IMR-90 (cell line): ENCODE results near the gene C2CD4C. TPM values are rescaled to one million over a fixed set of nuclear protein-coding genes. Genes with fewer than 3 reads are reported as not detected.

Experiments used
- ATAC-seq: fragments of 200-7000 bp; cut with Tn5 transposase; 2 replicates; pipeline ENCODE4 v1.9.1; 2020; ENCODE audit warnings: low read depth, mild to moderate bottlenecking, moderate library complexity
- BruUV-seq: library from RNA; stranded (reverse); fragments of 400-500 nt; replicated peaks from 2 replicates; lab custom pipeline; 2021; lab: Mats Ljungman, UMichigan
- CTCF ChIA-PET: fragments of 300-600 bp; formaldehyde crosslinking; extraction: SDS; loops from one replicate; lab custom pipeline; 2021; ENCODE audit warnings: antibody characterized with exemption; lab: Yijun Ruan, JAX
- POLR2A ChIA-PET: fragments of 300-600 bp; sonication (Branson Sonifier 250); formaldehyde crosslinking; loops from one replicate; lab custom pipeline; 2022; ENCODE audit warnings: antibody characterized with exemption; ENCODE audit not compliant: unreplicated experiment; lab: Charles Lee
- DNase-seq: peaks from one replicate; pipeline ENCODE4 v3.0.0; 2013
- H2AFZ ChIP-seq: replicated peaks from 2 replicates; pipeline ENCODE3; 2013; ENCODE audit warnings: low read length, mild to moderate bottlenecking; ENCODE audit not compliant: poor library complexity
- H2AK5ac ChIP-seq: 2 replicates; pipeline ENCODE4 v1.6.1; 2013; ENCODE audit warnings: low read depth, low read length, inconsistent platforms
- H2AK9ac ChIP-seq: replicated peaks from 2 replicates; pipeline ENCODE3; 2013; ENCODE audit warnings: mild to moderate bottlenecking, low read depth, low read length, moderate library complexity; ENCODE audit not compliant: poor library complexity
- H2BK120ac ChIP-seq: 2 replicates; pipeline ENCODE4 v1.6.1; 2013; ENCODE audit warnings: low read depth, low read length, inconsistent platforms
- H2BK15ac ChIP-seq: 3 replicates; pipeline ENCODE4 v1.6.1; 2013; ENCODE audit warnings: low read depth, low read length, inconsistent platforms
- H2BK20ac ChIP-seq: 2 replicates; pipeline ENCODE4 v1.6.1; 2013; ENCODE audit warnings: low read depth, mild to moderate bottlenecking, inconsistent platforms, low read length, moderate library complexity
- H2BK5ac ChIP-seq: 2 replicates; pipeline ENCODE4 v1.6.1; 2013; ENCODE audit warnings: mild to moderate bottlenecking, low read depth, low read length, inconsistent platforms; ENCODE audit not compliant: poor library complexity, severe bottlenecking
- H3K14ac ChIP-seq: replicated peaks from 2 replicates; pipeline ENCODE4 v1.6.1; 2013; ENCODE audit warnings: low read depth, low read length, inconsistent platforms
- H3K18ac ChIP-seq: 2 replicates; pipeline ENCODE4 v1.6.1; 2013; ENCODE audit warnings: low read depth, low read length, control low read depth
- H3K23ac ChIP-seq: 2 replicates; pipeline ENCODE4 v1.6.1; 2013; ENCODE audit warnings: low read depth, low read length, inconsistent platforms
- H3K27ac ChIP-seq: 2 replicates; pipeline ENCODE4 v1.5.1; 2013; ENCODE audit warnings: mild to moderate bottlenecking, control low read depth, low read length; ENCODE audit not compliant: insufficient read depth
- H3K27me3 ChIP-seq: 2 replicates; pipeline ENCODE4 v1.6.1; 2013; ENCODE audit warnings: low read length; ENCODE audit not compliant: control insufficient read depth, insufficient read depth
- H3K36me3 ChIP-seq: 2 replicates; pipeline ENCODE4 v1.6.1; 2013; ENCODE audit warnings: low read length, mixed read lengths; ENCODE audit not compliant: control insufficient read depth, insufficient read depth
- H3K4ac ChIP-seq: 2 replicates; pipeline ENCODE4 v1.6.1; 2013; ENCODE audit warnings: low read depth, low read length, inconsistent platforms
- H3K4me1 ChIP-seq: 2 replicates; pipeline ENCODE4 v1.6.1; 2013; ENCODE audit warnings: low read length, mixed read lengths; ENCODE audit not compliant: control insufficient read depth, insufficient read depth
- H3K4me2 ChIP-seq: 2 replicates; pipeline ENCODE4 v1.6.1; 2013; ENCODE audit warnings: low read depth, mild to moderate bottlenecking, control low read depth, low read length, moderate library complexity
- H3K4me3 ChIP-seq: 2 replicates; pipeline ENCODE4 v1.5.1; 2013; ENCODE audit warnings: low read depth, mild to moderate bottlenecking, control low read depth, low read length, moderate library complexity; ENCODE audit not compliant: insufficient read depth
- H3K56ac ChIP-seq: 2 replicates; pipeline ENCODE4 v1.6.1; 2013; ENCODE audit warnings: low read length, inconsistent platforms; ENCODE audit not compliant: insufficient read depth; ENCODE audit errors: extremely low read depth
- H3K79me1 ChIP-seq, 2 experiments: 2 replicates each; pipeline ENCODE4 v1.6.1; 2013; ENCODE audit warnings: low read length in 2 of 2, inconsistent platforms in 1 of 2, low read depth in 1 of 2
- H3K9ac ChIP-seq: 2 replicates; pipeline ENCODE4 v1.6.1; 2013; ENCODE audit warnings: low read depth, low read length, control low read depth
- H3K9me1 ChIP-seq: 2 replicates; pipeline ENCODE4 v1.6.1; 2013; ENCODE audit warnings: low read length, inconsistent platforms; ENCODE audit not compliant: insufficient read depth
- H3K9me3 ChIP-seq: 2 replicates; pipeline ENCODE4 v1.6.1; 2013; ENCODE audit warnings: low read length; ENCODE audit not compliant: control insufficient read depth, insufficient read depth
- H4K20me1 ChIP-seq: 2 replicates; pipeline ENCODE4 v1.6.1; 2013; ENCODE audit warnings: low read length, inconsistent platforms; ENCODE audit not compliant: insufficient read depth
- H4K5ac ChIP-seq: 2 replicates; pipeline ENCODE4 v1.6.1; 2013; ENCODE audit warnings: mild to moderate bottlenecking, low read depth, low read length, control low read depth
- H4K8ac ChIP-seq, 2 experiments: 2 replicates each; pipeline ENCODE4 v1.6.1; 2013; ENCODE audit warnings: low read depth in 2 of 2, low read length in 2 of 2, control low read depth in 1 of 2, inconsistent platforms in 1 of 2
- H4K91ac ChIP-seq: 2 replicates; pipeline ENCODE4 v1.6.1; 2013; ENCODE audit warnings: low read depth, low read length, inconsistent platforms; ENCODE audit not compliant: insufficient read depth
- NFE2L2 ChIP-seq: fragments of 150-350 bp; IDR thresholded peaks from 2 replicates; pipeline ENCODE4 v1.6.1; 2016; ENCODE audit warnings: low read depth, mild to moderate bottlenecking, low read length
- WGBS, 2 experiments: methylation state at CpG; one replicate each; pipeline versions ENCODE4 v1.1.5 to v1.1.7; 2013; ENCODE audit warnings: missing lambda C conversion rate in 2 of 2; ENCODE audit not compliant: insufficient read length in 1 of 2; ENCODE audit errors: extremely low coverage in 2 of 2; 5-methylcytosine and 5-hydroxymethylcytosine counted together
- dilution Hi-C: fragments of 300-500 bp; cut with HindIII; formaldehyde crosslinking; loops from one replicate; pipeline ENCODE4 v1.14.3; 2018; ENCODE audit warnings: low sequenced_read_pairs; ENCODE audit not compliant: unreplicated experiment
- in situ Hi-C: fragments of 300-500 bp; cut with MboI; formaldehyde crosslinking; loops from 3 replicates; pipeline ENCODE4 v1.14.3; 2019; ENCODE audit warnings: low sequenced_read_pairs, inconsistent platforms, mixed read lengths
- intact Hi-C: fragments of 100-400 bp; cut with micrococcal nuclease; formaldehyde crosslinking; loops from 2 replicates; pipeline ENCODE4 v1.10.0; 2022
- polyA plus RNA-seq, 3 experiments: library from polyadenylated mRNA; depleted of rRNA; stranded (reverse); fragments of >200 nt; gene quantifications; 2 replicates each; pipeline ENCODE4 v1.2.3, GENCODE V29; 2012; ENCODE audit warnings: low replicate concordance in 1 of 3
- total RNA-seq: library from RNA; depleted of rRNA; stranded (reverse); fragments of >200 nt; gene quantifications from 2 replicates; pipeline ENCODE4 v1.2.3, GENCODE V29; 2012
- TF ChIP-seq, protein P1 (sequence below): fragments of 150-350 bp; IDR thresholded peaks from 2 replicates; pipeline ENCODE4 v1.6.1; 2016; ENCODE audit warnings: low read depth, mild to moderate bottlenecking, low read length, moderate library complexity, borderline replicate concordance

The C2CD4C gene
- total and polyA plus RNA-seq, 2 of the 4 experiments (the other 2 are of a cell fraction) = under 0.01 to 0.07 TPM

DNA sequence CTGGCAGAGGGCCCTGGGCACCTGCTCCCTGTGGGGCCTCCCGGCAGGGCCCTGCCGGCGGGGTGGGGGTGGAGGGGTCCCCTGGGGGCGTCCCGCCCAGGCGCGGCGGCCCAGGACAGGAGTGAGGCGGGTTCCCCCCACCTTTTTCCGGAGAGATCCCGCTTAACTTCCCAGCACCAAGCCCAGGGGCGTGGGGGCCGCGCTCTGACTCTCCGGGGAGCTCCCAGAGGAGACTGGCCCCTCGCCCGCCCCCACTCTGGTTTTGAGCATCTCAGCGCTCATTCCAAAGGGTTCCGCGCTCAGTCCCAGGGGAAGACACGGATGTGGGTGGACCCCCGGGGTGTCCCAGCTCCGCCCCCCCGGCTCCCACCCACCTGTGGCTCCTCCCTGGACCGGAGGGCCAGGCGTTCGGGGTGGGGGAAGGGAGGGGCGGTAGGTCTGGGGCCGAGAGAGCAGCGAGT lies 476 bp downstream of the C2CD4C start:
- Histone ChIP-seq H3K27me3 (peaks cover 41% of the 10 kb centered on the region), H3K4me2 (no peak overlapping the region; the same call in 1 of the 2 replicates)
- CTCF ChIA-PET = no interaction called here

More for the DNA sequence above, 476 bp downstream of the C2CD4C start:
- Histone ChIP-seq H2BK120ac (no peak overlapping the region), H3K9me1 (no peaks in the 10 kb centered on the region), H3K9me3 (no peaks in the 10 kb centered on the region), H3K18ac (no peak overlapping the region), H3K23ac (no peak overlapping the region), H4K20me1 (peaks cover under 1% of the 10 kb centered on the region; the same call in 1 of the 2 replicates), H3K36me3 (no peaks in the 10 kb centered on the region), H3K27ac (no peak overlapping the region), H2AK5ac (no peak overlapping the region), H4K91ac (no peak overlapping the region), H2BK15ac (no peak overlapping the region), H3K9ac (no peak overlapping the region), H2AFZ (no peak overlapping the region), H2BK5ac (no peak overlapping the region), H2BK20ac (no peak overlapping the region), H3K4me1 (no peaks in the 10 kb centered on the region), H3K56ac (no peak overlapping the region), H4K8ac (no peak overlapping the region), H3K14ac (no peak overlapping the region), H3K4me3 (no peak overlapping the region; the same call in 1 of the 2 replicates), H3K79me1 (no peaks in the 10 kb centered on the region), H2AK9ac (no peak overlapping the region), H4K5ac (no peak overlapping the region), H3K4ac (no peak overlapping the region)
- DNase-seq (no peak), ATAC-seq (no peak)
- no peak for TF ChIP-seq NFE2L2
- TF ChIP-seq, protein P1, sequence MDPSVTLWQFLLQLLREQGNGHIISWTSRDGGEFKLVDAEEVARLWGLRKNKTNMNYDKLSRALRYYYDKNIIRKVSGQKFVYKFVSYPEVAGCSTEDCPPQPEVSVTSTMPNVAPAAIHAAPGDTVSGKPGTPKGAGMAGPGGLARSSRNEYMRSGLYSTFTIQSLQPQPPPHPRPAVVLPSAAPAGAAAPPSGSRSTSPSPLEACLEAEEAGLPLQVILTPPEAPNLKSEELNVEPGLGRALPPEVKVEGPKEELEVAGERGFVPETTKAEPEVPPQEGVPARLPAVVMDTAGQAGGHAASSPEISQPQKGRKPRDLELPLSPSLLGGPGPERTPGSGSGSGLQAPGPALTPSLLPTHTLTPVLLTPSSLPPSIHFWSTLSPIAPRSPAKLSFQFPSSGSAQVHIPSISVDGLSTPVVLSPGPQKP = no peak
- intact Hi-C loops (no loop called here), in situ Hi-C loops (no loop called here), dilution Hi-C loops (no loop called here)
- WGBS, 2 experiments = 8% methylated on average over 5 of the region's 30 CpGs; no CpG with 5 or more reads in 1 of the 2 experiments
- no TSS peak for BruUV-seq
- POLR2A ChIA-PET = no interaction called here
